Hindlimb muscle (tissue), 1 donor: ENCODE results near the gene ANXA5. TPM values are rescaled to one million over a fixed set of nuclear protein-coding genes. Genes with fewer than 3 reads are reported as not detected.
"Not testable (repeated sequence)": the region's sequence is repeated elsewhere in the genome, so short reads cannot be mapped to it uniquely, and the experiment has no call there.

Experiments
- DNase-seq: peaks from one replicate; pipeline ENCODE4 v3.0.0-alpha.2; 2013
- polyA plus RNA-seq: library from polyadenylated mRNA; unstranded; fragments of 120-200 nt; gene quantifications from one replicate; pipeline ENCODE4 v1.2.1, GENCODE V29; 2013; ENCODE audit not compliant: insufficient read length

Gene ANXA5
- polyA plus RNA-seq, 1 donor = 324 TPM

GRCh38 chr4:121676345-121677075 lies 20.3 kb downstream of the ANXA5 start:
- DNase-seq = no peak

- DNase-seq = no peak
Measured at GRCh38 chr4:121675715-121676114, 21.1 kb downstream of the ANXA5 start.

GRCh38 chr4:121674696-121675095 lies 22.1 kb downstream of the ANXA5 start:
- no peak for DNase-seq

DNA sequence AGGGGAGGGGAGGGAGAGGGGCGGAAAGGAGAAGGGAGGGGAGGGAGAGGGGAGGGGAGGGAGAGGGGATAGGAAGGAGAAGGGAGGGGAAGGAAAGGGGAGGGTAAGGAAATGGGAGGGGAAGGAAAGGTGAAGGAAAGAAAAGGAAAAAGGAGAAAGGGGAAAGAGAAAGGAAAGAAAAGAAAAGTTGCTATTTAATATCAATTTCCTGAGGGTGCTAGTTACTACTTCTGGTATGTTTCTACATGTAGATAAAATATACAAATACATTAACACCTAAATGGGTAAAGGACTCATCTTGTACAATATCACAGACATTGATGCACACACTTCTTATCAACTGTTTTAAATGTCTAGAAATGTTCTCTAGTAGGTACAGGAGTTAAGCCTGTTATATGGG lies 22.6 kb downstream of the ANXA5 start:
- DNase-seq = no peak

DNA sequence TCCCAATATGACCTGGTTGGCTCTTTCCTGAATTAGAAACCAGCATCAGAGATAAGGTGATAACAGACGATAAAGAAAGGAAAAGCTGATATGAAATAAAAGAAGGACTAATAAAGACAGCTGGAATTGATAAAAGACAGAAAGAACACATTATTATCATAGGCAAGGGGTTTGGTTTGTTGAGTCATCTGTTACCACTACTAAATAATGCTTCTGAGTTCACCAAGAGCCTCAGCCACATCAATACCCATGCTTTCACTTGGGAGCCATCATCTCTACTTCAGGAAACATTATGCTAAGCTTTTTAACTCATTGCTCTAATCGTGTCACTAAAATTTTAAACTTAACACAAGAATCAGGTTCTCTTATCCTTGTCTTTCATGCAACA lies 27.6 kb downstream of the ANXA5 start:
- DNase-seq = no peak

- no peak for DNase-seq
Measured at GRCh38 chr4:121668368-121669162, 28.2 kb downstream of the ANXA5 start.

GRCh38 chr4:121666091-121666679 lies 30.6 kb downstream of the ANXA5 start:
- DNase-seq = no peak

GRCh38 chr4:121665371-121665770 lies 31.4 kb downstream of the ANXA5 start:
- DNase-seq = no peak

DNA sequence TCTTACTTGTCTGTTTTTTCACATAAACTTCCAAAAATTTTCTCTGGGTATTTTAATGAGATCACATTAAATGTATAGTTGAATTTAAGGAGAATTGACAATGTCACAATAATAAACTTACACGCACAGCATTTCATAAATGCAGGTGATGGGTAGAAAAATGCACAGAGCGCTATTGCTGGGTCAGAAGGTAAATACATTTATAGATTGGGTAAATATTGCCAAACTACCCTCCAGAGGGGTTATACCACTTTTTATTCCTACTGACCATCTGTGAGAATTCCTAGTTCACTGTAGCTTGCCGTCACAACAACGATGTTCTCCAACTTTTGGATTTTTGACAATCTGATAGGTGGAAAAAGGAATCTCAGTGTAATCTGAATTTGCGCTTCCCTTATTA lies 34.6 kb downstream of the ANXA5 start:
- DNase-seq = no peak

DNA sequence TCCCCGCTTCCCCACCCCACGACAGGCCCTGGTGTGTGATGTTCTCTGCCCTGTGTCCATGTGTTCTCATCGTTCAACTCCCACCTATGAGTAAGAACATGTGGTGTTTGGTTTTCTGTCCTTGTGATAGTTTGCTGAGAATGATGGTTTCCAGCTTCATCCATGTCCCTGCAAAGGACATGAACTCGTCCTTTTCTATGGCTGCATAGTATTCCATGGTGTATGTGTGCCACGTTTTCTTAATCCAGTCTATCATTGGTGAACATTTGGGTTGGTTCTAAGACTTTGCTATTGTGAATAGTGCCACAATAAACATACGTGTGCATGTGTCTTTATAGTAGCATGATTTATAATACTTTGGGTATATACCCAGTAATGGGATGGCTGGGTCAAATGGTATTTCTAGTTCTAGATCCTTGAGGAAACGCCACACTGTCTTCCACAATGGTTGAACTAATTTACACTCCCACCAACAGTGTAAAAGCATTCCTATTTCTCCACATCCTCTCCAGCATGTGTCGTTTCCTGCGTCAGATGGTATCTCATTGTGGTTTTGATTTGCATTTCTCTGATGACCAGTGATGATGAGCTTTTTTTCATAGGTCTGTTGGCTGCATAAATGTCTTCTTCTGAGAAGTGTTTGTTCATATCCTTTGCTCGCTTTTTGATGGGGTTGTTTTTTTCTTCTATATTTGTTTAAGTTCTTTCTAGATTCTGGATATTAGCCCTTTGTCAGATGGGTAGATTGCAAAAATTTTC lies 36.4 kb downstream of the ANXA5 start:
- not testable (repeated sequence) for DNase-seq

DNA sequence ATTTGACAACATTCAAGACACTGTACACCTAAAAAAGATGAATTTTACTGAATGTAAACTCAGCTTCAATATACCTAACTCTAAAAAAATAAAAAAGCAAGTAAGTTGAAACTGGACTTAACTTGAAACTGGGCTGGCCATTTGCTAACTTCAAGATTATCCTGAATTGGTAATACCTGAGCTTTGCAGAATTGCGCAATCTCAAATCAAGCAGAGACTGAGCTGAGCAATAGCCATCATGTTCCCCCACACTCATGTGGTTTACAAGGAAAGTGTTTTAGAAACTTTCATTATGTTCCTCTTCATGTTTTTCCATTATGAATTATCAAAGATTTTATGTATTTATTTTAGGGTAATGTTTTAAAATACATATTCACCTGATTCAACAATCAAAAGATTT lies 38.7 kb downstream of the ANXA5 start:
- no peak for DNase-seq

- peak; percentile 54 for DNase-seq
Measured at GRCh38 chr4:121656269-121656641, 40.5 kb downstream of the ANXA5 start.

GRCh38 chr4:121655320-121656268 lies 41.2 kb downstream of the ANXA5 start:
- no peak for DNase-seq

- DNase-seq = no peak
Measured at GRCh38 chr4:121654738-121655137, 42.0 kb downstream of the ANXA5 start.

DNA sequence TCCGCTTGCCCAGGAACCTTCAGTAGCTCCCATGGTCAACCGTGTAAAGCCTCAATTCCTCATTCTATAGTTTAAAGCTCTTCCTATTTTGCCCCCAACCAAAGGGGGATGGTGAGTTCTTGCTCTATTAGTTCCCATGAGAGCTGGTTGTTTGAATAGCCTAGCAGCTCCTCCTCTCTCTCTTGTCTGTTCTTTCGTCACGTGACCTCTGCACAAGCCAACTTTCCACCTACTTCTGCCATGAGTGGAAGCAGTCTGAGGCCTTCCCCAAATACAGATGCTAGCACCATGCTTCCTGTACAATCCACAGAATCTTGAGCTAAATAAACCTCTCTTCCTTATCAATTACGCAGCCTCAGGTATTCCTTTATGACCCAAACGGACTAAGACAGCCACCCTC lies 42.8 kb downstream of the ANXA5 start:
- no peak for DNase-seq

DNA sequence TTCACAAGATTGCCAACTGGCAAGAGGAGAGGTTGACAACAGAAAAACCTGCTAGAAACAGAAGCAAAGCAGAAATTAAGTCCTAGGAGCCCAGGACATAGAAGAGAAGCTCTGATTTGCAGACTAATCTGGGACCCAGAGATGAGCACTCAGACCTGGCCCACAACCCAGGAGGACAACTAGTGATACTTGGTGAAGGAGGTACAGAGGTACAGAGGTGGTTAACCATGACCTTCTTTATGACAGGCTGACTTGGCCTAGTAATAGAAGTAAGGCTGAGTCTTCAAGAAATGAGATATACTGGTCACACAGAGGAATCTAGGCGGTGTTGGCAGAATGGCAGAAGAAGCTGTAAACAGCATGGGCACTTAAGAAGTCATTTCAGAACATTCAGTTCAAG lies 43.6 kb downstream of the ANXA5 start:
- DNase-seq = no peak

- no peak for DNase-seq
Measured at GRCh38 chr4:121651597-121651996, 45.2 kb downstream of the ANXA5 start.

GRCh38 chr4:121650741-121651140 lies 46.0 kb downstream of the ANXA5 start:
- DNase-seq = no peak

DNA sequence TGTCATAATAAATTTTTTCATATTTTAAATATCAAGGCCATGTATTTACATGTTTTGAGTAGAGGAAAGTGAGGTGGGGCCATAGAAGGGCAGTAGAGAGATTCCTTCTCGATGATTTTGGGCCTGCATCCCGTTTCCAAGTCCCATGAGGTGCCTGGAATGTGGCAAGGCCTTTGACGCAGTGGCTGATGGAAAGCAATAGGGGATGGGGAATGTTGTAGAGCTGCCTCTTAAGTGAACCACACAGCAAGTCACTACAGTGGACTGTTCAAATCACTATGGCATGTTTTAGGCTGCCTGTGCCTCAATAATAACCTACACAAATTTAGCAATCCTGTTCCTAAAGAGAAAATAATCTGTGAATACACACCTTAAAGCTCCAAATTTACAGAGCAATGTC lies 48.3 kb downstream of the ANXA5 start:
- no peak for DNase-seq

- no peak for DNase-seq
Measured at GRCh38 chr4:121642876-121643585, 53.7 kb downstream of the ANXA5 start.

DNA sequence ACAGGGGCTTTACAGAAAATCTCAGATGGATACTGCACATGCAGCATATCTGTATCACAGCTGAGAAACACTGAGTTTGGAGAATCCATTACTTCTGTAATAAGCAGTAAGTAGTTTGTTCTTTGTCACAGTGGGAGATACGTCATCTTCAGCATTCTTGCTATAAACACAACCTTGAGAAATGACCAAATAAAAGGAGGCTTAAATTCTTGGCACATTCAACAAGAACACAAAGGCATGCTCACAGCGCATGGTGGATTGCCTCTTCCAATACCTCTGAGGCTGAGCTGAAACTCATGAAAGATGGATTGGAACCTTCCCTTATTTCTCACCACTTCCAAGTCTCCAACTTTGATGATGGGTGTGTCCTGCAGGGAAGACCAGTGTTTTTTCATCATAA lies 54.5 kb downstream of the ANXA5 start:
- no peak for DNase-seq
